CD4-positive, alpha-beta T cell (primary cell): Measurements from ENCODE around the gene GLCE. TPM values are rescaled to one million over a fixed set of nuclear protein-coding genes. Genes with fewer than 3 reads are reported as not detected.
A peak's percentile ranks its signal among the peaks of the same experiment; 100 is the strongest.

ENCODE experiments used
- ATAC-seq: fragments of 200-7000 bp; cut with Tn5 transposase; one replicate; pipeline ENCODE4 v1.10.0; 2022; ENCODE audit warnings: mild to moderate bottlenecking; ENCODE audit not compliant: poor library complexity
- CTCF ChIA-PET: fragments of 350-600 bp; sonication (Branson Sonifier 250); formaldehyde crosslinking; loops from one replicate; lab custom pipeline; 2021; ENCODE audit warnings: antibody characterized with exemption, inconsistent platforms; lab: Charles Lee
- POLR2A ChIA-PET: fragments of 350-600 bp; sonication (Branson Sonifier 250); formaldehyde crosslinking; loops from one replicate; lab custom pipeline; 2021; ENCODE audit warnings: antibody characterized with exemption, inconsistent platforms; lab: Charles Lee
- DNase-seq, 14 experiments: peaks; one replicate each; pipeline ENCODE4 v3.0.0-alpha.2; 2013 to 2020; ENCODE audit warnings: mixed read lengths in 2 of 14
- H3K27ac ChIP-seq, 2 donors: one replicate each; pipeline versions ENCODE4 v1.5.1 to v1.7.0; 2013; ENCODE audit warnings: low read length in 2 of 2, low read depth in 1 of 2, mild to moderate bottlenecking in 1 of 2
- H3K27me3 ChIP-seq, 2 experiments: 1 replicate in 1 of 2; 2 replicates in 1 of 2; pipeline versions ENCODE4 v1.6.1 to v1.7.0; 2013; ENCODE audit warnings: low read length in 2 of 2, control low read depth in 1 of 2, mild to moderate bottlenecking in 1 of 2, moderate library complexity in 1 of 2; ENCODE audit not compliant: insufficient read depth in 2 of 2, control insufficient read depth in 1 of 2
- H3K36me3 ChIP-seq: one replicate; pipeline ENCODE4 v1.6.1; 2013; ENCODE audit warnings: low read length, control low read depth; ENCODE audit not compliant: insufficient read depth
- H3K4me1 ChIP-seq: one replicate; pipeline ENCODE4 v1.6.1; 2013; ENCODE audit warnings: low read length, control low read depth; ENCODE audit not compliant: insufficient read depth
- H3K4me3 ChIP-seq: one replicate; pipeline ENCODE4 v1.5.1; 2013; ENCODE audit warnings: mild to moderate bottlenecking, low read length, moderate library complexity
- H3K9me3 ChIP-seq, 2 experiments: 1 replicate in 1 of 2; 2 replicates in 1 of 2; pipeline versions ENCODE4 v1.6.1 to v1.7.0; 2013; ENCODE audit warnings: low read length in 2 of 2, mild to moderate bottlenecking in 2 of 2, control low read depth in 1 of 2, moderate library complexity in 1 of 2; ENCODE audit not compliant: control insufficient read depth in 1 of 2, insufficient read depth in 1 of 2
- H3K27ac Mint-ChIP-seq: one replicate; pipeline ENCODE4 v1.8.0; 2020; ENCODE audit warnings: mixed read lengths
- H3K27me3 Mint-ChIP-seq: one replicate; pipeline ENCODE4 v1.8.0; 2021; ENCODE audit warnings: mixed read lengths
- H3K36me3 Mint-ChIP-seq: one replicate; pipeline ENCODE4 v1.8.0; 2021; ENCODE audit warnings: low read depth, mixed read lengths
- H3K4me1 Mint-ChIP-seq: one replicate; pipeline ENCODE4 v1.8.0; 2021; ENCODE audit warnings: low read depth, mixed read lengths
- H3K4me3 Mint-ChIP-seq: one replicate; pipeline ENCODE4 v1.8.0; 2020; ENCODE audit warnings: mild to moderate bottlenecking, mixed read lengths
- H3K9me3 Mint-ChIP-seq: one replicate; pipeline ENCODE4 v1.8.0; 2020; ENCODE audit warnings: mixed read lengths
- intact Hi-C, 2 experiments: fragments of 100-400 bp; cut with DNase I in 1 of 2; cut with micrococcal nuclease in 1 of 2; formaldehyde crosslinking; loops; one replicate each; pipeline versions ENCODE4 v1.15.1 to v1.9.0; 2023 to 2025; cut with DNase I, micrococcal nuclease
- total RNA-seq, 174 experiments: library from RNA in 2 of 174; stranded (reverse) in 2 of 174; gene quantifications; one replicate each; pipeline ENCODE4 v1.2.3 and lab custom pipeline; 2021 to 2026
- TF ChIP-seq, protein P1 (sequence below): fragments of 200-600 bp; IDR thresholded peaks from one replicate; pipeline ENCODE4 v1.8.0; 2022; ENCODE audit warnings: antibody characterized with exemption, mild to moderate bottlenecking

GLCE gene
- total RNA-seq, 2 experiments from 2014 or later: 3.2 TPM

- Mint-ChIP-seq H3K27me3 (no peaks in the 10 kb centered on the region), H3K9me3 (no peaks in the 10 kb centered on the region), H3K27ac (peak overlapping the region; percentile 81), H3K4me3 (peak overlapping the region; percentile 99), H3K4me1 (peaks cover 17% of the 10 kb centered on the region), H3K36me3 (peaks cover 12% of the 10 kb centered on the region)
- H3K27ac ChIP-seq: no peak overlapping the region
- no peak for DNase-seq
- intact Hi-C loops: loop anchor here in 1 of 2 experiments (5.0 to 10.0 kb wide), 2 partner anchors 290 to 347 kb away; partner anchors contain the start of gene RPLP1
- no peak for ATAC-seq
- TF ChIP-seq, protein P1, sequence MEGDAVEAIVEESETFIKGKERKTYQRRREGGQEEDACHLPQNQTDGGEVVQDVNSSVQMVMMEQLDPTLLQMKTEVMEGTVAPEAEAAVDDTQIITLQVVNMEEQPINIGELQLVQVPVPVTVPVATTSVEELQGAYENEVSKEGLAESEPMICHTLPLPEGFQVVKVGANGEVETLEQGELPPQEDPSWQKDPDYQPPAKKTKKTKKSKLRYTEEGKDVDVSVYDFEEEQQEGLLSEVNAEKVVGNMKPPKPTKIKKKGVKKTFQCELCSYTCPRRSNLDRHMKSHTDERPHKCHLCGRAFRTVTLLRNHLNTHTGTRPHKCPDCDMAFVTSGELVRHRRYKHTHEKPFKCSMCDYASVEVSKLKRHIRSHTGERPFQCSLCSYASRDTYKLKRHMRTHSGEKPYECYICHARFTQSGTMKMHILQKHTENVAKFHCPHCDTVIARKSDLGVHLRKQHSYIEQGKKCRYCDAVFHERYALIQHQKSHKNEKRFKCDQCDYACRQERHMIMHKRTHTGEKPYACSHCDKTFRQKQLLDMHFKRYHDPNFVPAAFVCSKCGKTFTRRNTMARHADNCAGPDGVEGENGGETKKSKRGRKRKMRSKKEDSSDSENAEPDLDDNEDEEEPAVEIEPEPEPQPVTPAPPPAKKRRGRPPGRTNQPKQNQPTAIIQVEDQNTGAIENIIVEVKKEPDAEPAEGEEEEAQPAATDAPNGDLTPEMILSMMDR: no peak
- ChIA-PET POLR2A (interaction anchor here (0.6 to 2.3 kb wide), 2 partner anchors 247 to 291 kb away, joined by 4 to 10 read pairs; partner anchors contain the start of gene RPLP1), CTCF (no interaction called here)
- peaks cover 17% of the 10 kb centered on the region for H3K4me1 ChIP-seq
- H3K4me3 ChIP-seq: peak overlapping the region; percentile 85
- H3K27me3 ChIP-seq: no peaks in the 10 kb centered on the region
- no peaks in the 10 kb centered on the region for H3K36me3 ChIP-seq
- H3K9me3 ChIP-seq: no peaks in the 10 kb centered on the region
These were observed 1.4 kb downstream of the GLCE start for GRCh38 chr15:69161878-69162213.

GRCh38 chr15:69163141-69163669, 2.8 kb downstream of the GLCE start:
- H3K4me3 ChIP-seq: no peak overlapping the region
- Mint-ChIP-seq H3K27me3 (no peaks in the 10 kb centered on the region), H3K9me3 (no peaks in the 10 kb centered on the region), H3K4me1 (peaks cover 17% of the 10 kb centered on the region), H3K36me3 (peaks cover 12% of the 10 kb centered on the region), H3K4me3 (peak overlapping the region; percentile 17), H3K27ac (no peak overlapping the region)
- no peak for ATAC-seq
- H3K4me1 ChIP-seq: peaks cover 17% of the 10 kb centered on the region
- H3K27ac ChIP-seq: no peak overlapping the region
- H3K27me3 ChIP-seq: no peaks in the 10 kb centered on the region
- CTCF ChIA-PET: no interaction called here
- no peak for DNase-seq
- no peaks in the 10 kb centered on the region for H3K9me3 ChIP-seq
- intact Hi-C loops: loop anchor here in 1 of 2 experiments (5.0 to 10.0 kb wide), 2 partner anchors 289 to 348 kb away; partner anchors contain the start of gene RPLP1
- no peaks in the 10 kb centered on the region for H3K36me3 ChIP-seq
- POLR2A ChIA-PET: no interaction called here
- TF ChIP-seq, protein P1: no peak

GRCh38 chr15:69164807-69165636, 4.6 kb downstream of the GLCE start:
- no peaks in the 10 kb centered on the region for H3K36me3 ChIP-seq
- Mint-ChIP-seq H3K4me1 (peaks cover 13% of the 10 kb centered on the region), H3K27me3 (no peaks in the 10 kb centered on the region), H3K9me3 (no peaks in the 10 kb centered on the region), H3K27ac (no peak overlapping the region), H3K36me3 (peaks cover 8% of the 10 kb centered on the region), H3K4me3 (no peak overlapping the region)
- H3K27ac ChIP-seq: no peak overlapping the region
- no peak for DNase-seq
- TF ChIP-seq, protein P1: no peak
- no peaks in the 10 kb centered on the region for H3K27me3 ChIP-seq
- H3K4me1 ChIP-seq: peaks cover 12% of the 10 kb centered on the region
- ChIA-PET CTCF (interaction anchor here (0.6 kb wide), 1 partner anchor 51 kb away, joined by 4 read pairs; no protein-coding TSS in a partner anchor), POLR2A (no interaction called here)
- intact Hi-C loops: loop anchor here in 1 of 2 experiments (5.0 to 10.0 kb wide), 2 partner anchors 287 to 350 kb away; partner anchors contain the start of gene RPLP1
- ATAC-seq: no peak
- no peaks in the 10 kb centered on the region for H3K9me3 ChIP-seq
- H3K4me3 ChIP-seq: no peak overlapping the region
